H1 (cell line): ENCODE results near the gene CFB. TPM values are rescaled to one million over a fixed set of nuclear protein-coding genes. Genes with fewer than 3 reads are reported as not detected.
"Not testable (repeated sequence)": the region's sequence is repeated elsewhere in the genome, so short reads cannot be mapped to it uniquely, and the experiment has no call there.

Experiments used
- CTCF ChIA-PET: fragments of 300-600 bp; sonication (Branson Sonifier 250); formaldehyde crosslinking; loops from one replicate; lab custom pipeline; 2021; ENCODE audit not compliant: partially characterized antibody; lab: Charles Lee
- POLR2A ChIA-PET: fragments of 300-600 bp; sonication (Branson Sonifier 250); formaldehyde crosslinking; loops from one replicate; lab custom pipeline; 2021; ENCODE audit warnings: inconsistent platforms; ENCODE audit not compliant: partially characterized antibody; lab: Charles Lee
- DNase-seq, 2 experiments: peaks; one replicate each; pipeline versions ENCODE4 v3.0.0 to v3.0.0-alpha.2; 2010 to 2022; ENCODE audit warnings: low spot score in 2 of 2, low read depth in 1 of 2, mixed read lengths in 1 of 2
- FAIRE-seq: peaks from 2 replicates; lab custom pipeline; 2011; peaks lifted over from hg19 to GRCh38; lab: Jason Lieb, UNC
- H2AFZ ChIP-seq: 2 replicates; pipeline ENCODE4 v1.8.1; 2012; ENCODE audit warnings: low read length, inconsistent platforms
- H2AK5ac ChIP-seq: 2 replicates; pipeline ENCODE4 v1.6.1; 2013; ENCODE audit warnings: low read depth, low read length
- H2BK120ac ChIP-seq: replicated peaks from 2 replicates; pipeline ENCODE3; 2013; ENCODE audit warnings: low read depth, low read length, inconsistent platforms
- H2BK12ac ChIP-seq: 2 replicates; pipeline ENCODE4 v1.6.1; 2013; ENCODE audit warnings: low read depth, low read length
- H2BK15ac ChIP-seq: 2 replicates; pipeline ENCODE4 v1.6.1; 2013; ENCODE audit warnings: low read length
- H2BK20ac ChIP-seq: 2 replicates; pipeline ENCODE4 v1.6.1; 2013; ENCODE audit warnings: low read length
- H2BK5ac ChIP-seq: 2 replicates; pipeline ENCODE4 v1.6.1; 2013; ENCODE audit warnings: low read depth, low read length
- H3K14ac ChIP-seq: 2 replicates; pipeline ENCODE4 v1.6.1; 2013; ENCODE audit warnings: inconsistent platforms; ENCODE audit not compliant: insufficient read length
- H3K18ac ChIP-seq: 2 replicates; pipeline ENCODE4 v1.6.1; 2013; ENCODE audit warnings: low read length; ENCODE audit errors: extremely low read depth
- H3K23ac ChIP-seq: 2 replicates; pipeline ENCODE4 v1.6.1; 2013; ENCODE audit warnings: inconsistent platforms; ENCODE audit not compliant: insufficient read length
- H3K23me2 ChIP-seq: 2 replicates; pipeline ENCODE4 v1.6.1; 2013; ENCODE audit warnings: low read depth, low read length
- H3K27ac ChIP-seq: 2 replicates; pipeline ENCODE4 v1.6.1; 2011; ENCODE audit warnings: low read depth, low read length, inconsistent platforms
- H3K27me3 ChIP-seq, 4 experiments: replicated peaks in 1 of 4; 1 replicate in 1 of 4; 2 replicates in 3 of 4; pipeline versions ENCODE4 v1.6.1 to v1.8.1; 2011 to 2013; ENCODE audit warnings: low read length in 3 of 4, mild to moderate bottlenecking in 3 of 4, inconsistent platforms in 2 of 4, mixed read lengths in 2 of 4, moderate library complexity in 1 of 4; ENCODE audit not compliant: control insufficient read depth in 3 of 4, insufficient read depth in 3 of 4; ENCODE audit errors: extremely low read depth in 1 of 4
- H3K36me3 ChIP-seq, 4 experiments: 2 replicates each; pipeline versions ENCODE4 v1.6.1 to v1.8.1; 2011 to 2013; ENCODE audit warnings: mild to moderate bottlenecking in 4 of 4, low read length in 3 of 4, moderate library complexity in 2 of 4, control low read depth in 1 of 4, inconsistent platforms in 1 of 4; ENCODE audit not compliant: insufficient read depth in 4 of 4, control insufficient read depth in 2 of 4
- H3K4ac ChIP-seq: replicated peaks from 2 replicates; pipeline ENCODE3; 2013; ENCODE audit warnings: low read length, low read depth, mixed read lengths, inconsistent platforms; ENCODE audit not compliant: insufficient read length
- H3K4me1 ChIP-seq, 4 experiments: replicated peaks in 1 of 4; 1 replicate in 1 of 4; 2 replicates in 3 of 4; pipeline versions ENCODE4 v1.6.1 to v1.8.1; 2011 to 2013; ENCODE audit warnings: low read length in 3 of 4, inconsistent platforms in 2 of 4, mixed read lengths in 1 of 4; ENCODE audit not compliant: insufficient read depth in 4 of 4, control insufficient read depth in 3 of 4
- H3K4me2 ChIP-seq, 2 experiments: 2 replicates each; pipeline versions ENCODE4 v1.6.1 to v1.8.1; 2011 to 2013; ENCODE audit warnings: low read depth in 2 of 2, low read length in 2 of 2, control low read depth in 1 of 2, inconsistent platforms in 1 of 2, mild to moderate bottlenecking in 1 of 2; ENCODE audit not compliant: insufficient read depth in 1 of 2
- H3K4me3 ChIP-seq, 4 experiments: fragments of 200-600, 300-600 bp in 1 of 4; sonication (generic), shearing (Covaris generic), sonication (Bioruptor Twin) in 1 of 4; 2 replicates each; pipeline versions ENCODE4 v1.5.1 to v1.8.1; 2011 to 2016; ENCODE audit warnings: low read length in 4 of 4, low read depth in 3 of 4, control low read depth in 2 of 4, inconsistent platforms in 2 of 4, mild to moderate bottlenecking in 2 of 4, mixed read lengths in 1 of 4, moderate library complexity in 1 of 4; ENCODE audit not compliant: insufficient read depth in 2 of 4; ENCODE audit errors: extremely low read depth in 1 of 4
- H3K56ac ChIP-seq: replicated peaks from 2 replicates; pipeline ENCODE3; 2013; ENCODE audit warnings: low read depth, mild to moderate bottlenecking, mixed read lengths, low read length, inconsistent platforms; ENCODE audit not compliant: insufficient read length
- H3K79me1 ChIP-seq: 2 replicates; pipeline ENCODE4 v1.6.1; 2013; ENCODE audit warnings: low read depth, low read length, control low read depth
- H3K79me2 ChIP-seq, 2 experiments: 2 replicates each; pipeline versions ENCODE4 v1.6.1 to v1.8.1; 2012 to 2013; ENCODE audit warnings: low read length in 2 of 2, mild to moderate bottlenecking in 2 of 2, inconsistent platforms in 1 of 2; ENCODE audit not compliant: insufficient read depth in 2 of 2, control insufficient read depth in 1 of 2
- H3K9ac ChIP-seq, 4 experiments: replicated peaks in 1 of 4; 1 replicate in 1 of 4; 2 replicates in 3 of 4; pipeline versions ENCODE4 v1.6.1 to v1.8.1; 2011 to 2013; ENCODE audit warnings: low read depth in 3 of 4, low read length in 3 of 4, control low read depth in 2 of 4, mild to moderate bottlenecking in 2 of 4, moderate library complexity in 2 of 4, inconsistent platforms in 1 of 4; ENCODE audit errors: extremely low read depth in 1 of 4
- H3K9me3 ChIP-seq, 2 experiments: 2 replicates each; pipeline versions ENCODE4 v1.6.1 to v1.8.1; 2012 to 2013; ENCODE audit warnings: mild to moderate bottlenecking in 2 of 2, moderate library complexity in 2 of 2, control low read depth in 1 of 2, inconsistent platforms in 1 of 2, low read depth in 1 of 2, low read length in 1 of 2, mixed read lengths in 1 of 2; ENCODE audit not compliant: insufficient read depth in 2 of 2
- H4K20me1 ChIP-seq, 2 experiments: replicated peaks in 1 of 2; 2 replicates each; pipeline versions ENCODE3 to v1.8.1; 2011 to 2013; ENCODE audit warnings: inconsistent platforms in 2 of 2, low read length in 2 of 2, mild to moderate bottlenecking in 1 of 2; ENCODE audit not compliant: insufficient read depth in 2 of 2, control insufficient read depth in 1 of 2
- H4K5ac ChIP-seq: 2 replicates; pipeline ENCODE4 v1.6.1; 2013; ENCODE audit warnings: low read length, low read depth, mixed read lengths, inconsistent platforms; ENCODE audit not compliant: insufficient read length
- H4K8ac ChIP-seq: 2 replicates; pipeline ENCODE4 v1.8.0; 2013; ENCODE audit warnings: mild to moderate bottlenecking, moderate library complexity, low read length, inconsistent platforms; ENCODE audit not compliant: insufficient read depth; ENCODE audit errors: extremely low read depth
- H4K91ac ChIP-seq: replicated peaks from 2 replicates; pipeline ENCODE3; 2013; ENCODE audit warnings: low read length, mixed read lengths, inconsistent platforms; ENCODE audit not compliant: insufficient read length
- WGBS, 2 experiments: shearing (Covaris generic) in 1 of 2; methylation state at CpG; one replicate each; pipeline versions ENCODE4 v1.1.6 to v1.1.7; 2013 to 2015; ENCODE audit warnings: low lambda C conversion rate in 2 of 2, mixed read lengths in 2 of 2, inconsistent platforms in 1 of 2, low coverage in 1 of 2, missing lambda C conversion rate in 1 of 2; ENCODE audit not compliant: insufficient replicate concordance in 2 of 2, insufficient coverage in 1 of 2, insufficient read length in 1 of 2; ENCODE audit errors: extremely low coverage in 1 of 2, missing lambda C conversion rate in 1 of 2; 5-methylcytosine and 5-hydroxymethylcytosine counted together
- polyA plus RNA-seq, 7 experiments: library from polyadenylated mRNA; depleted of rRNA in 3 of 7; stranded (reverse) in 5 of 7; unstranded in 2 of 7; fragments of >200 nt in 5 of 7; fragments of 200-250 nt in 2 of 7; gene quantifications; 1 replicate in 5 of 7; 2 replicates in 1 of 7; 4 replicates in 1 of 7; pipeline versions ENCODE4 v1.2.1 to v1.2.3, GENCODE V29; 2011 to 2013; ENCODE audit warnings: missing spikeins in 2 of 7, mixed read lengths in 2 of 7
- total RNA-seq: library from RNA; stranded (reverse); fragmentation: NEBNext Ultra II Directional; extraction: Animal tissue kit (Norgen Biotek cat#: 25700); gene quantifications from 2 replicates; pipeline ENCODE4 v1.2.1, GENCODE V29; 2021

Gene CFB
- total and polyA plus RNA-seq, 2 of the 8 experiments (the other 6 are each of a cell fraction or from before 2014, with no cell fraction given): 0.09 TPM; not detected in 1

- not testable (repeated sequence) for H2BK12ac ChIP-seq, H3K18ac ChIP-seq, H3K36me3 ChIP-seq, H2BK15ac ChIP-seq, H3K27ac ChIP-seq, H4K91ac ChIP-seq, H3K4me3 ChIP-seq, FAIRE-seq, H3K14ac ChIP-seq, H2AFZ ChIP-seq, H3K27me3 ChIP-seq, H3K56ac ChIP-seq, H3K4ac ChIP-seq, H3K23ac ChIP-seq, H3K4me1 ChIP-seq, H4K20me1 ChIP-seq, H2AK5ac ChIP-seq, H3K23me2 ChIP-seq, H3K79me1 ChIP-seq, H2BK5ac ChIP-seq, H3K4me2 ChIP-seq, H4K5ac ChIP-seq, H2BK20ac ChIP-seq, H3K9me3 ChIP-seq, DNase-seq, H3K9ac ChIP-seq, H2BK120ac ChIP-seq, H3K79me2 ChIP-seq, H4K8ac ChIP-seq
- CTCF ChIA-PET: interaction anchor here (0.6 to 1.4 kb wide), 4 partner anchors 8 to 312 kb away, joined by 3 to 5 read pairs (median 4); no protein-coding TSS in a partner anchor
- POLR2A ChIA-PET: interaction anchor here (0.6 to 1.5 kb wide), 4 partner anchors 15 to 192 kb away, joined by 3 to 4 read pairs (median 3); no protein-coding TSS in a partner anchor
- WGBS, 2 experiments: 91% methylated on average over 5 of the region's 5 CpGs; no CpG with 5 or more reads in 1 of the 2 experiments
Observed at GRCh38 chr6:31908255-31908654, 37.6 kb upstream of the CFB start.
